IMR-90 (cell line): ENCODE data around the gene SEC11A. TPM values are rescaled to one million over a fixed set of nuclear protein-coding genes. Genes with fewer than 3 reads are reported as not detected.

Experiments used
- ATAC-seq: fragments of 200-7000 bp; cut with Tn5 transposase; 2 replicates; pipeline ENCODE4 v1.9.1; 2020; ENCODE audit warnings: low read depth, mild to moderate bottlenecking, moderate library complexity
- BruUV-seq: library from RNA; stranded (reverse); fragments of 400-500 nt; replicated peaks from 2 replicates; lab custom pipeline; 2021; lab: Mats Ljungman, UMichigan
- CTCF ChIA-PET: fragments of 300-600 bp; formaldehyde crosslinking; extraction: SDS; loops from one replicate; lab custom pipeline; 2021; ENCODE audit warnings: antibody characterized with exemption; lab: Yijun Ruan, JAX
- POLR2A ChIA-PET: fragments of 300-600 bp; sonication (Branson Sonifier 250); formaldehyde crosslinking; loops from one replicate; lab custom pipeline; 2022; ENCODE audit warnings: antibody characterized with exemption; ENCODE audit not compliant: unreplicated experiment; lab: Charles Lee
- DNase-seq: peaks from one replicate; pipeline ENCODE4 v3.0.0; 2013
- H2AFZ ChIP-seq: replicated peaks from 2 replicates; pipeline ENCODE3; 2013; ENCODE audit warnings: low read length, mild to moderate bottlenecking; ENCODE audit not compliant: poor library complexity
- H2AK5ac ChIP-seq: 2 replicates; pipeline ENCODE4 v1.6.1; 2013; ENCODE audit warnings: low read depth, low read length, inconsistent platforms
- H2AK9ac ChIP-seq: replicated peaks from 2 replicates; pipeline ENCODE3; 2013; ENCODE audit warnings: mild to moderate bottlenecking, low read depth, low read length, moderate library complexity; ENCODE audit not compliant: poor library complexity
- H2BK120ac ChIP-seq: 2 replicates; pipeline ENCODE4 v1.6.1; 2013; ENCODE audit warnings: low read depth, low read length, inconsistent platforms
- H2BK15ac ChIP-seq: 3 replicates; pipeline ENCODE4 v1.6.1; 2013; ENCODE audit warnings: low read depth, low read length, inconsistent platforms
- H2BK20ac ChIP-seq: 2 replicates; pipeline ENCODE4 v1.6.1; 2013; ENCODE audit warnings: low read depth, mild to moderate bottlenecking, inconsistent platforms, low read length, moderate library complexity
- H2BK5ac ChIP-seq: 2 replicates; pipeline ENCODE4 v1.6.1; 2013; ENCODE audit warnings: mild to moderate bottlenecking, low read depth, low read length, inconsistent platforms; ENCODE audit not compliant: poor library complexity, severe bottlenecking
- H3K14ac ChIP-seq: replicated peaks from 2 replicates; pipeline ENCODE4 v1.6.1; 2013; ENCODE audit warnings: low read depth, low read length, inconsistent platforms
- H3K18ac ChIP-seq: 2 replicates; pipeline ENCODE4 v1.6.1; 2013; ENCODE audit warnings: low read depth, low read length, control low read depth
- H3K23ac ChIP-seq: 2 replicates; pipeline ENCODE4 v1.6.1; 2013; ENCODE audit warnings: low read depth, low read length, inconsistent platforms
- H3K27ac ChIP-seq: 2 replicates; pipeline ENCODE4 v1.5.1; 2013; ENCODE audit warnings: mild to moderate bottlenecking, control low read depth, low read length; ENCODE audit not compliant: insufficient read depth
- H3K27me3 ChIP-seq: 2 replicates; pipeline ENCODE4 v1.6.1; 2013; ENCODE audit warnings: low read length; ENCODE audit not compliant: control insufficient read depth, insufficient read depth
- H3K36me3 ChIP-seq: 2 replicates; pipeline ENCODE4 v1.6.1; 2013; ENCODE audit warnings: low read length, mixed read lengths; ENCODE audit not compliant: control insufficient read depth, insufficient read depth
- H3K4ac ChIP-seq: 2 replicates; pipeline ENCODE4 v1.6.1; 2013; ENCODE audit warnings: low read depth, low read length, inconsistent platforms
- H3K4me1 ChIP-seq: 2 replicates; pipeline ENCODE4 v1.6.1; 2013; ENCODE audit warnings: low read length, mixed read lengths; ENCODE audit not compliant: control insufficient read depth, insufficient read depth
- H3K4me2 ChIP-seq: 2 replicates; pipeline ENCODE4 v1.6.1; 2013; ENCODE audit warnings: low read depth, mild to moderate bottlenecking, control low read depth, low read length, moderate library complexity
- H3K4me3 ChIP-seq: 2 replicates; pipeline ENCODE4 v1.5.1; 2013; ENCODE audit warnings: low read depth, mild to moderate bottlenecking, control low read depth, low read length, moderate library complexity; ENCODE audit not compliant: insufficient read depth
- H3K56ac ChIP-seq: 2 replicates; pipeline ENCODE4 v1.6.1; 2013; ENCODE audit warnings: low read length, inconsistent platforms; ENCODE audit not compliant: insufficient read depth; ENCODE audit errors: extremely low read depth
- H3K79me1 ChIP-seq, 2 experiments: 2 replicates each; pipeline ENCODE4 v1.6.1; 2013; ENCODE audit warnings: low read length in 2 of 2, inconsistent platforms in 1 of 2, low read depth in 1 of 2
- H3K9ac ChIP-seq: 2 replicates; pipeline ENCODE4 v1.6.1; 2013; ENCODE audit warnings: low read depth, low read length, control low read depth
- H3K9me1 ChIP-seq: 2 replicates; pipeline ENCODE4 v1.6.1; 2013; ENCODE audit warnings: low read length, inconsistent platforms; ENCODE audit not compliant: insufficient read depth
- H3K9me3 ChIP-seq: 2 replicates; pipeline ENCODE4 v1.6.1; 2013; ENCODE audit warnings: low read length; ENCODE audit not compliant: control insufficient read depth, insufficient read depth
- H4K20me1 ChIP-seq: 2 replicates; pipeline ENCODE4 v1.6.1; 2013; ENCODE audit warnings: low read length, inconsistent platforms; ENCODE audit not compliant: insufficient read depth
- H4K5ac ChIP-seq: 2 replicates; pipeline ENCODE4 v1.6.1; 2013; ENCODE audit warnings: mild to moderate bottlenecking, low read depth, low read length, control low read depth
- H4K8ac ChIP-seq, 2 experiments: 2 replicates each; pipeline ENCODE4 v1.6.1; 2013; ENCODE audit warnings: low read depth in 2 of 2, low read length in 2 of 2, control low read depth in 1 of 2, inconsistent platforms in 1 of 2
- H4K91ac ChIP-seq: 2 replicates; pipeline ENCODE4 v1.6.1; 2013; ENCODE audit warnings: low read depth, low read length, inconsistent platforms; ENCODE audit not compliant: insufficient read depth
- CHD1 ChIP-seq: IDR thresholded peaks from 2 replicates; pipeline ENCODE4 v1.6.1; 2012; ENCODE audit warnings: low read depth, low read length, improper control_type of control experiment
- RAD21 ChIP-seq: IDR thresholded peaks from 2 replicates; pipeline ENCODE4 v1.6.1; 2012; ENCODE audit warnings: low read length, improper control_type of control experiment
- RCOR1 ChIP-seq: IDR thresholded peaks from 2 replicates; pipeline ENCODE4 v1.6.1; 2012; ENCODE audit warnings: mild to moderate bottlenecking, low read length, improper control_type of control experiment; ENCODE audit not compliant: insufficient replicate concordance
- USF2 ChIP-seq: fragments of 150-350 bp; IDR thresholded peaks from 2 replicates; pipeline ENCODE4 v1.6.1; 2017; ENCODE audit warnings: mild to moderate bottlenecking, antibody characterized with exemption, low read length, low read depth
- WGBS, 2 experiments: methylation state at CpG; one replicate each; pipeline versions ENCODE4 v1.1.5 to v1.1.7; 2013; ENCODE audit warnings: missing lambda C conversion rate in 2 of 2; ENCODE audit not compliant: insufficient read length in 1 of 2; ENCODE audit errors: extremely low coverage in 2 of 2; 5-methylcytosine and 5-hydroxymethylcytosine counted together
- dilution Hi-C: fragments of 300-500 bp; cut with HindIII; formaldehyde crosslinking; loops from one replicate; pipeline ENCODE4 v1.14.3; 2018; ENCODE audit warnings: low sequenced_read_pairs; ENCODE audit not compliant: unreplicated experiment
- in situ Hi-C: fragments of 300-500 bp; cut with MboI; formaldehyde crosslinking; loops from 3 replicates; pipeline ENCODE4 v1.14.3; 2019; ENCODE audit warnings: low sequenced_read_pairs, inconsistent platforms, mixed read lengths
- intact Hi-C: fragments of 100-400 bp; cut with micrococcal nuclease; formaldehyde crosslinking; loops from 2 replicates; pipeline ENCODE4 v1.10.0; 2022
- polyA plus RNA-seq, 3 experiments: library from polyadenylated mRNA; depleted of rRNA; stranded (reverse); fragments of >200 nt; gene quantifications; 2 replicates each; pipeline ENCODE4 v1.2.3, GENCODE V29; 2012; ENCODE audit warnings: low replicate concordance in 1 of 3
- total RNA-seq: library from RNA; depleted of rRNA; stranded (reverse); fragments of >200 nt; gene quantifications from 2 replicates; pipeline ENCODE4 v1.2.3, GENCODE V29; 2012

Gene SEC11A
- total and polyA plus RNA-seq, 2 of the 4 experiments (the other 2 are of a cell fraction) = 62.4 to 108 TPM

GRCh38 chr15:84697236-84697990, 18.5 kb downstream of the SEC11A start (continued):
- TF ChIP-seq CHD1 = no peak

- ATAC-seq = no peak
- BruUV-seq = no TSS peak
- H2BK15ac ChIP-seq = no peak overlapping the region
- H3K14ac ChIP-seq = no peak overlapping the region
- CTCF ChIA-PET = interaction anchor here (0.6 to 1.0 kb wide), 2 partner anchors 216 to 259 kb away, joined by 3 read pairs; no protein-coding TSS in a partner anchor
- H2BK120ac ChIP-seq = no peak overlapping the region
- H3K9me3 ChIP-seq = no peaks in the 10 kb centered on the region
- no peaks in the 10 kb centered on the region; the same call in 1 of the 2 replicates for H3K36me3 ChIP-seq
- no peak overlapping the region for H2AK5ac ChIP-seq
- no peaks in the 10 kb centered on the region for H3K27me3 ChIP-seq
- no peak overlapping the region for H2BK5ac ChIP-seq
- H4K5ac ChIP-seq = no peak overlapping the region
- no peak overlapping the region for H3K27ac ChIP-seq
- no peaks in the 10 kb centered on the region; the same call in 1 of the 2 replicates for H3K4me1 ChIP-seq
- no peak for TF ChIP-seq USF2
- TF ChIP-seq RAD21 = no peak
- TF ChIP-seq RCOR1 = no peak
- H3K18ac ChIP-seq = no peak overlapping the region
- H3K23ac ChIP-seq = no peak overlapping the region
- intact Hi-C loops (loop anchor here (2.0 kb wide), 1 partner anchor 18 kb away; no protein-coding TSS in a partner anchor), in situ Hi-C loops (no loop called here), dilution Hi-C loops (no loop called here)
- H4K20me1 ChIP-seq = peaks cover 50% of the 10 kb centered on the region
- H2AK9ac ChIP-seq = no peak overlapping the region
- H4K91ac ChIP-seq = no peak overlapping the region
- no peak overlapping the region for H2AFZ ChIP-seq
- no peak overlapping the region for H3K4ac ChIP-seq
- no CpG with 5 or more reads among the region's 4 CpGs for WGBS, 2 experiments
- POLR2A ChIA-PET = no interaction called here
- no peak overlapping the region for H3K4me2 ChIP-seq
- no peak overlapping the region for H3K9ac ChIP-seq
- H3K79me1 ChIP-seq = peaks cover 17 to 46% of the 10 kb centered on the region in 2 experiments; a peak in 3 of 4 replicates
- peaks cover 7% of the 10 kb centered on the region for H3K9me1 ChIP-seq
- no peak for DNase-seq
- H4K8ac ChIP-seq = no peak overlapping the region
- no peak overlapping the region for H2BK20ac ChIP-seq
- H3K56ac ChIP-seq = no peak overlapping the region
- H3K4me3 ChIP-seq = no peak overlapping the region
Measured at GRCh38 chr15:84696757-84697156, 19.2 kb downstream of the SEC11A start.
